NCI-H2107 treated with DMSO at 0.1 percent for 48 hours (cell line): ENCODE data around the gene MOGAT1.
"Not testable (repeated sequence)": the region's sequence is repeated elsewhere in the genome, so short reads cannot be mapped to it uniquely, and the experiment has no call there.

Source experiments
- DNase-seq: peaks from one replicate; lab custom pipeline; 2025; ENCODE audit not compliant: unreplicated experiment; lab: John Stamatoyannopoulos, UW

The MOGAT1 gene

DNA sequence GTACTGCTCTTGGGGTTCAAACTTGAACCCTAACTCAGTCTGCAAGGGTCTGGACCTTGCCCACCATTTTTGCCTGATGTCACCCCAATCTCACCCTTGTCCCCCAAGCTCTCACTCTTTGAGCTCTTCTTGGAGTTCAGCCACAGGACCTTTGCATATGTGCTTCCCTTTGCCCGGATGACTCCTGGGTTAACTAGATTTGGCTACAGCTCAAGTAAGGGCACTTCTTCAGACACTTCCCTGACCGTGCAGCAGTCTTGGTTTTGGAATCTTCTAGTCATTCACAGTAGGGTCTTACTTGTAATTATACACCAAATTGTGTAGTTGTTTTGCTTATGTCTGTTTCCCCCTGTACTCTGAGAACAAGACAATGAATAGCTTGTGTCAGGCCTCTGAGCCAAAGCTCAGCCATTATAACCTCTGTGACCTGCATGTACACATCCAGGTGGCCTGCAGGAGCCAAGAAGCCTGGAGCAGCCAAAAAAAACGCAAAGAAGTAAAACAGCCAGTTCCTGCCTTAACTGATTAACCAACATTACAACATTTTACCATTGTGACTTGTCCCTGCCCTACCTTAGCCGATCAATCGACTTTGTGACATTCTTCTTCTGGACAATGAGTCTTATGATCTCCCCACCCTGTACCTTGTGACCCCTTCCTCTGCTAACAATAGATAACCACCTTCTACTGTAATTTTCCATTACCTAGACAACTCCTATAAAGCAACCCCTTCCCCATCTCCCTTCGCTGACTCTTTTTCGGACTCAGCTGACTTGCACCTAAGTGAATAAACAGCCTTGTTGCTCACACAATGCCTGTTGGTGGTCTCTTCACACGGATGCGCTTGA is 1.0 kb upstream of the MOGAT1 start:
- no peak for DNase-seq

DNA sequence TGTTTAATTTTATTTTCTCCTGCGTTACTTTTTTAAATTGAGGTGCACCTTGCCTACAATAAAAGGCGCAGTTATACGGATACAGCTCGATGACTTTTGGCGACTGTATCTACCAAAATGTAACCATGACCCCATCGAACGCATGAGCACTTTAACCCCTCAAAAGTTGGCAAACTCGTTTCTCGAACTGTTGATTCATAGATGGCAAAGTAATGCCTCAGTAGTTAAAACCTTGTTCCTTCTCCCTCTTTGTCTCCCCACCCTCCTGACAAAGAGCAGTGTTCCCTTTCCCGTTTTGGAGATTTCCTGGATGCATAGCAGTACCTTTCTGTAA is 577 bp downstream of the MOGAT1 start:
- no peak for DNase-seq

DNA sequence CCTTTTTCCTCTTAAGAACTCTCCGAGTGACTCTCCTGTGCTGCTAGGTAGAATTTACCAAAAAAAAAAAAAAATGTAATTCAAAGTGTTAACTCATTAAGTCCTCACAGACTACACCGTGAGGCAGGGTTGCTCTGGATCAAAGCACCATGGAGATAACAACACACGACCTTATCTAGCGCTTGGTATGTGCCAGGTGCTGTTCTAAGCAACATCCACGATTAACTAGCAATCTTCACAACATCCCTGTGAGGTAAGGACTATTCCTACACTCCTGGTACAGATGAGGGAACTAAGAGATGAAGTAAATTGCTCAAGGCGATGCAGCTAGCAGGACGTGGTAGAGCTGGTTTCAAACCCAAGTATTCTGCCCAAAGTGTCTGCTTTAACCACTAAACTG is 1.8 kb downstream of the MOGAT1 start:
- no peak for DNase-seq

DNA sequence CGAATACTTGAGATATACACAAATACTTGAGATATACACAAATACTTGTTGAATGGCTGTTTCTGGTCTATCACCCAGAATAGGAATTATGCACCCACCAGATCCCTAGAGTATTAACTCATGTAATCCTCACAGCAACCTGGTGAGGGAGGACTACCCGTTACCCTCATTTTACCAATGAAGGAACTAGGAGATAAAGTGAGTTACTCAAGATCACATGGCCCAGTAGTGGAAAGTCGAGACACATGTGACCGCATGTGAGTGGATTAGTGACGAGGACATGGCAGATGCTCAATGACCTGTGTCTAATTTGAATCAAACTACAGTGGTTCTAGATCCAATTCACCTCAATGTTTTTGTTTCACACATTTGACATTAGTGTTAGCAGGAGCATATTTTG is 2.4 kb downstream of the MOGAT1 start:
- DNase-seq = no peak

DNA sequence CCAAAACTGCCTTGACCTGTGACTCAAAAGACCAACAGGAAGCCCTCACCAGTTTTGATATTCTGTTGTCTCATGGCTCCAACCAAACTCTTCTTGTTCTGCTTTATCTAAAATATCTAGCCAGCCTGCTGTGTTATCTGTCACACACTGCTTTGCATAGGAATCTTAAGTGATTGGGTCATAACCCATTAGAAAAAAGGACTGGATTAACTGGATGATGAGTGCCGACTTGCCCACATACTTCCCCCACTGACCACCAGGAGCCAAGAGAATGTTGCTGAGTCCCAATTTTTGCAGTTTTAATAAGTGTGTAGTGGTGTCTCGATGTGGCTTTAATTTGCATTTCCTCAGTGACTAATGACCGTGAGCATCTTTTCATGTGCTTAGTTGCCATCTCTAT is 6.5 kb downstream of the MOGAT1 start:
- DNase-seq = no peak

DNA sequence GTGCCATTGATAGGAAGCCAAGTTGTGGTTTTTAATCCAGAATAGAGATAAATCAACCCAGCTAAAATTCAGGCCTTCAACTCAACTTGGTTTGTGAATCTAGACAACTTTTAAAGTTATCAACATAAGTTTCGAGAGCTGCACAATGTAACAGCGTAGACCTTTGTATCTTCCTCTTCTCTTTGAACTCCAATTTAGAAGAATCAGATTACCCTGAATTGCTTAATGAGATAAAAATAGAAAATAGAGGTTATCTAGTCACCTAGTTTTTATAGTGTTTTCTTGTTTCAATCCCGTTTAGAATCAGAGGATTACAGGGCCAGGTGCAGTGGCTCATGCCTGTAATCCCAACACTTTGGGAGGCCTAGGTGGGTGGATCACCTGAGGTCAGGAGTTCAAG is 12.3 kb downstream of the MOGAT1 start:
- no peak for DNase-seq

DNA sequence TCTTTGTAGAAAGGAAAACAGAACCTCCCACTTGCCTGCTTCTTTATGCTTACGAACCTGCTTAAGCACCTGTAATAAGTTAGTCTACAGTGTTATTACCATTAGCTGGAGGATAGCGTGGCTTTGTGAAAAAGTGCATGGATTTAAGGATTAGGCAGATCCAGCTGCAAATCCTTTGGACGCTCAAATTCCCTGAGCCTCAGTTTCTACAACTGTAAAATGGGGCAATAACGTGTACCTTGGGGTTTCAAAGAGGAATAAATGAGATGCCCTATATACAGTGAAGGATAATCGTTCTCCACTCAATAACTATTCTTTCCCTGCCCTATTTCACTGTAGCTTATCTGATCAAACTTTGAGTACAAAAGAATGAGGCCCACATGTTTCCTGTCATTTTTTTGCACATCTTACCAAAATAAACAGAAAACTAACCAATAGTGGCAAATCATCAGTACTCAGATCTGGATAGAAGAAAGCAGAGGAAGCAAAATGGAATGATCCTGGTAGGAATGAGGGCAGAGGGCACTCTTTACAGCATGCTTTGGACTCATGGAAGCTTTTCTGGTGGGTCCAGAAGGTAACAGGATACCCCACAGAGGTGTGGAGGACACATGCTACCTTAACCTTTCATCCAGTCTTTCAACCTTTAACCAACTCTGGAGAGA is 14.8 kb downstream of the MOGAT1 start:
- no peak for DNase-seq

DNA sequence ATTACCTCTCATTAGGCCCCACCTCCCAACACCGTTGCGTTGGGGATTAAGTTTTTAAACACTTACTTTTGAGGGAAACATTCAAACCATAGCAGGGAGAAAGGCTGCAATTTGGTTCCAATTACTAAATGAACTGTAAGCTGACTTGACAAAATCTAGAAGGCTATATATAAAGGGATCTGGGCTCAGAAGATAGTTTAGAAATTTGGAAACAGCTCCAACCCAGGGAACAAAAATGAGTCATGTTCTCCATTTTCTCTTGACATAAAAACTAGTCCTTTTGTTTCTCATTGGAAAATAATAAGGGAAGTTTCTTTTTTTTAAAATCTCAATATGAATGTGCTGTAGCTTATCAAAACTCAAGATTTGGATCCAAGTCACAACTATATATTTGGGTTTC is 17.5 kb downstream of the MOGAT1 start:
- DNase-seq = no peak

DNA sequence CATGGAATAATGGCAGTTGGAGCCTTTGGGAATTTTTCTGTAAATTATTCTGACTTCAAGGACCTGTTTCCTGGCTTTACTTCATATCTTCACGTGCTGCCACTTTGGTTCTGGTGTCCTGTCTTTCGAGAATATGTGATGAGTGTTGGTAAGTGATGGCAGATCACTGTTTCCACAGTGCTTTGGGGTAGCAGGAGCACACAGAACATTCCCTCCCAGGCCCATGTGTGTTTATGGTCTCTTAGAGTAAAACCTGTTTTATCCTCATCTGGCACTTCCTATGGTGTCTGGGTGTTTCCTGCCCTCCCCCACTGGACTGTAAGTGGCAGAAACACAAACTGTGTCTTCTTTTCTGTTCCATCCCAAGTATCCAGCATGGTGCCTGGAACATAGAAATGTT is 17.9 kb downstream of the MOGAT1 start:
- DNase-seq = no peak

DNA sequence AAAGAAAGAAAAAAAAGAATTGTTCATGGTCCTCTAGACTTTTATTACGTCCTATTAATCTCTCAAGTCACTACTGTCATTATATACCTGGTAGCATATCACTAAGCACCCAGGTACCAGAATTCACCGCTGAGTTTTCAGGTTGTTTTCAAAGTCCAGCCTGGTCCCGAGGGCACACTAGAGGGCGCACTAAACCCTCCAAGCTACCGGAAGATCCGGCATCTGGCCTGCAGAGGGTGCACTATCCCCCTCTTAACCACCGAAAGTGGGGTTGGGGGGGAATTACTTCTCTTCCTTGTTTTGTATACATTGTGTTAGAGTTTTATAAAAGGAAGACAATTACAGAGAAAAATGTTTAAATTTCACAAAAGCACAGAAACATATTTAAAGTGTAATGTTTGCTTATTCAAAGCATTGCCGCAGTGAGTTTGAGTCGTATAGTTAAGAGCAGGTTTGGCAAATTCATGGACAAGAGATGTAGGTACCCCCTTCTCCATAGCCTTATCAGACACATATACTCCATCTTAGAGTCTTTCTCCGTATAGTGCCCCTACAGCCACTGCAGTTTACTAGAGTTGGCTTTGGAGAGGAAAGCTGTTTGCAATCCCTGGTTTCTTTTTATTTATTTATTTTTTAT is 19.2 kb downstream of the MOGAT1 start:
- peak; percentile 68 for DNase-seq

DNA sequence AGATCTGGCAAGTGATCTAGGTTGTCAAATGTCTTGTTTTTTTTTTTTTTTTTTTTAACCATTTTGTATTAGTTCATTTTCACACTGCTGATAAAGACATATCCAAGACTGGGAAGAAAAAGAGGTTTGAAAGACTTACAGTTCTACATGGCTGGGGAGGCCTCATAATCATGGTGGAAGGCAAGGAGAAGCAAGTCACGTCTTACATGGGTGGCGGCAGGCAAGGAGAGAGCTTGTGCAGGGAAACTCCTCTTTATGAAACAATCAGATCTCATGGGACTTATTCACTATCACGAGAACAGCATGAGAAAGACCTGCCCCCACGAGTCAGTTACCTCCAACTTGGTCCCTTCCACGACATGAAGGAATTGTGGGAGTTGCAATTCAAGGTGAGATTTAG is 22.0 kb downstream of the MOGAT1 start:
- not testable (repeated sequence) for DNase-seq

DNA sequence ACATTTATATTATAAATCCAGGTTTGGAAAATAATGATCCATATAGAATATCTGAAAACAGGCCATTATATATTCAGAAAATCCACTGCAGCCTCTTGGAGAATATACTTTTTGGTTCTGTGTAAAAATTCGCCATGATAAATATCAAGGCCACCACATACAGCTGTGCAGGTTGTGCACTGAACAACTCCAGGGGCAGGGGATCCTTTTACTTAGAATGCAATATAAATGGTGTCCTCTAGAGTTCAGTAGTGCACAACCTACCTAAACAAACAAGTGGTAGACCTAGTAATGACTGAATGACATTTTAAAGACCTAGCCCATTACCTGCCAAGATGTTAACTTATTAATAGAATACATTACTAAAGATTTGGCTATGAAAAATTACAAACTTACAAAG is 22.4 kb downstream of the MOGAT1 start:
- DNase-seq = no peak

DNA sequence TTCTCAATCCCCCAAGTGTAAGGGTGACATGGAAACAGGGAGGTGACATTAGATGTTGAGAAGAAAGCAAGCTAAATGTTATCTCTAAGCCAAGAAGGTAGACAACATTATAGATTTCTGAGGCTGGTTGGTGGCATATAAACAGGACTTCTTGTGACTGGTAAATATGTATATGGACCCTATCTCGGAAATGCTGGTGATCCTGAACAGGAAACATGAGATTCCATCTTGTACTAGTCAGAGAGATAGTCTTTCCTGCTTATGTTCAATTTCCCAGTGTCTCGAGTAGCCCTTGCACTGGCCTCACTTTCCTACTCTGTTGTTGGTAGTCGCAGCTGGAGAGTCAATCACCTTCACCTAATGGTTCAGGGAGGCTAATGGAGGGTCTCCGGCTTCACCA is 26.8 kb downstream of the MOGAT1 start:
- no peak for DNase-seq

DNA sequence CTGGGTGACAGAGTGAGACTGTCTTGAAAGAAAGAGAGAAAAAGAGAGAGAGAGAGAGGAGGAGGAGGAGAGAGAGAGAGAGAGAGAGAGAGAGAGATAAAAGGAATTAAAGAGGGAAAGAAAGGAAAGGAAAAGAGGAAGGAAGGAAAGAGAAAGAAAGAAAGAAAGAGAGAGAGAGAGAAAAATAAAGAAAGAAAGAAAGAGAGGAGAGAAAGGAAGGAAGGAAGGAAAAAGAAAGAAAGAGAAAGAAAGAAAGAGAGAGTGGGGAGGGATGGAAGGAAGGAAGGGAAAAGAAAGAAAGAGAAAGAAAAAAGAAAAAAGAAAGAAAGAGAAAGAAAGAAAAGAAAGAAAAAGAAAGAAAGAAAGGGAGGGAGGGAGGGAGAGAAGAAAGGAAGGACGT is 29.8 kb downstream of the MOGAT1 start:
- no peak for DNase-seq

DNA sequence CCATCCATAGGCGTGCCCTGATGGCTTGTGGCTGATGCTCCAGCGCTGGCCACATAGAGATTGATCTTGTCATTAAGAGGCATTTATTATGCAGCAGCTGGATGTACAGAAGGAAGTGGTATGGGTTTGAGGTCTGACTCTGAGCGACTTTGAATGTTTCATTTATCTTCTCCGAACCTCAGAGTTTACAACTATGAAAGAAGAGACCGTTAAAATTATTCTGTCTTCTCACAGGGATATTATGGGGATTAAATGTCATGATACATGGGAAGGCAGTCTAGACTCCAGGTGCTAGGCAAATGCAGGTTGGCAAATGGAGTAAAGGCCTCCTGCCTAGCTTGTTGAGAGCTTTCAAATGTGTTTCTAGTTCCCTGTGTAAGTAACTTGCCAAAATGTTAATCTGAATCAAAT is 30.3 kb downstream of the MOGAT1 start:
- DNase-seq = peak; percentile 27

DNA sequence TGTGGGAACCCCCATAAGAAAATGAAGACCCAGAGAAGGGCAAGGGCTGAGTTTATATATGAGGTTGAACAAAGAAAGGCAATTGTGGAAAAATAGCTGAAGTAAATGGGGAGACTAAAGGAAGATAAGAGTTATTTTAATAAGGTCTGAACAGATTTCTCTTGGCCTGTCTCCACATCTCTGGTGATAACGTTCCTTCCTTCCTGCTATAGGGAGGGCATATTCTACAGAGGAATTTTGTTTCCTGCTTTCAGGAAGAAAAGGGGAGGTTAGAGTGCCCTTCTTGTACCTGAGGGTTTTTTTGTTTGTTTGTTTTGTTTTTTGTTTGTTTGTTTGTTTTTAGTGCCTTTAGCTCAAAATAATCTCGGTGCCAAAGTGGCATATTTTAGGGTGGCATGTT is 31.6 kb downstream of the MOGAT1 start:
- DNase-seq = no peak

DNA sequence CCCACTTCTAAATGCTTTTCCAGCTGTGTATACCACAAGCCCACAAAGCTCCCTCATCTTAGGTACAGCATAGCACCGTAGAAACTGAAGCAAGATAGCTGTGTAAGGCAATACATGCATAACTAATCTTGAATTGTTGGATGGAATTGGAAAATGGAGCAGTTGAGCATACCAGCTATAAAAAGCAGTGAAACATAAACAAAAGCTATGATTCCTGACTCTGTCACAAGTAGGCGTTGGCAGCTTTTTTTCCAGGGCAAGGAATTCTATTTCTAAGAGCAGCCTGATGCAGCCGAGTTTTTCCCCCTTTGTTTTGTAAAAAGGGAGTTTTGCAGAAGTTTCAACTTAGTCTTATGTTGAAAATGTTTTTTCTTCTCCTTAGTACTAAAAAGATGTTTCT is 32.4 kb downstream of the MOGAT1 start:
- no peak for DNase-seq

DNA sequence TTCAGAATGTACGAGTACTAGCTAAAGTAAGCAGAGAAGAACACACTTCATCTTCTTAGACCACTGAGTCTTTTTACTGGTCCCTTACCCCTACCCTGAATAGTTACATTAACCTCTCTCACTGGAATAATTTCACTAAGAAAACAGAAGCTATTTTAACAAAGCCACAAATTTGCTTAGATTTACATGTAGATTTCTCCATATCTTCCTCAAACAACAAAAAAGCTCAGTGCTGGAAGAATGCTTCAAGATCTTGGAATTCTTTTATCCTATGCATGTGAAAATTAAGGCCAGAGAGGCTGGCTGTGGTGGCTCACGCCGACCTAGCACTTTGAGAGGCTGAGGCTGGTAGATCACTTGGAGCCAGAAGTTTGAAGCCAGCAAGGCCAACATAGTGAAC is 35.2 kb downstream of the MOGAT1 start:
- no peak for DNase-seq

DNA sequence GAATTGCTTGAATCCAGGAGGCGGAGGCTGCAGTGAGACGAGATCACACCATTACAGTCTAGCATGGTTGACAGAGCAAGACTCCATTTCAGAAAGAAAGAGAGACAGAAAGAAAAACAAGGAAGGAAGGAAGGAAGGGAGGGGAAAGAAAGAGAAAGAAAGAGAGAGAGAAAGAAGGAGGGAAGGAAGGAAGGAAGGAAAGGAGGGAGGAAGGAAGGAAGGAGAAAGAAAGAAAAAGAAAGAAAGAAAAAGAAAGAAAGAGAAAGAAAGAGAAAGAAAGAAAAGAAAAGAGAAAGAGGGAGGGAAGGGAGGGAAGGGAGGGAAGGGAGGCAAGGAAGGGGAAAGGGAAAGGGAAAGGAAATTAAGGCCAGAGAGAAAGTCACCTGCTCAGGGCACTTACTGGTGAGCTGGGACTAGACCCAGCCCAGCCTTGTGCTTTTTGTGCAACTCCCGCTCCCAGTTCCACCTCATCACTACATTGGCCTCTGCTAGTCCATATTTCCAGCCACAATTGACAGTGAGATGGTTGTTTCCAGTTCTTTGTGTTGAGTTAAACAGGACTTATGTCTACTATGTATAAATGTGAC is 35.7 kb downstream of the MOGAT1 start:
- no peak for DNase-seq

DNA sequence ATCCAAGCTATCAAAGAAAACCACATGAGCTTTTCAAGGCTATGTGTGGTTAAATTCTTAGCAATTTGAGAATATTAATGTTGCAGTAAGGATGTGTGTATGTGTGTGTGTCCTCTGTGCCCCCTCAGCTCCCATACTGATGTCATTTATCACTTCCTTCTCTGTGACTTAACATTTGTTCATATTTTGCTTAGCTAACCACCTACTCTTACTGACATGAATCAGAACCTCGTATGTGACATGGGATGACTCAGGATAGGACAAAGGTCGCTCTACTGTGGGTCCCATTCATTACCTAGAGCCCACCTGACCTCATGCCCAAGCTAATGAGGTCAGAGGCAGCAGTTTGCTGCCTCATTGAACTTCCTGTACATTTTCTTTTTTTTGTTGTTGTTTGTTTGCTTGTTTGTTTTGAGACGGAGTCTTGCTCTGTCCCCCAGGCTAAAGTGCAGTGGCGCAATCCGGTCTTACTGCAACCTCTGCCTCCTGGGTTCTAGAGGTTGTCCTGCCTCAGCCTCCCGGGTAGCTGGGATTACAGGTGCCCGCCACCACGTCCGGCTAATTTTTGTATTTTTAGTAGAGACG is 36.3 kb downstream of the MOGAT1 start:
- DNase-seq = no peak

DNA sequence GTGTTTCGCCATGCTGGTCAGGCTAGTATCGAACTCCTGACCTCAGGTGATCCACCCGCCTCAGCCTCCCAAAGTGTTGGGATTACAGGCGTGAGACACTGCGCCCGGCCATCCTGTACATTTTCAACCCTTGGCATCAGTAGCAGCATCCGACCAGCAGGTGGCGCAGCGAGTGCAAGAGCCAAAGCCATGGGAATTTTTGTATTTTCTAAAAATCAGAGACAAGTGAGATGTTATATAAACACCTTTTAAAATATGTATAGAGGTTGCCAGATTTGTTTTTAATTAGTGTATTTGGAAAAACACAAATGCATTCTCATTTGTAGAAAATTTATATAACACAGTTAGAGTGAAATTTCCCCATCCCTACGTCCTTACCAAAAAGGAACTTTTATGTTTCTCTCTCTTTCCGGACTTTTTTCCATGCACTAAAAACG is 36.8 kb downstream of the MOGAT1 start:
- DNase-seq = peak; percentile 74
